Measurements from ENCODE around the gene S100A7.

Gene S100A7

DNA sequence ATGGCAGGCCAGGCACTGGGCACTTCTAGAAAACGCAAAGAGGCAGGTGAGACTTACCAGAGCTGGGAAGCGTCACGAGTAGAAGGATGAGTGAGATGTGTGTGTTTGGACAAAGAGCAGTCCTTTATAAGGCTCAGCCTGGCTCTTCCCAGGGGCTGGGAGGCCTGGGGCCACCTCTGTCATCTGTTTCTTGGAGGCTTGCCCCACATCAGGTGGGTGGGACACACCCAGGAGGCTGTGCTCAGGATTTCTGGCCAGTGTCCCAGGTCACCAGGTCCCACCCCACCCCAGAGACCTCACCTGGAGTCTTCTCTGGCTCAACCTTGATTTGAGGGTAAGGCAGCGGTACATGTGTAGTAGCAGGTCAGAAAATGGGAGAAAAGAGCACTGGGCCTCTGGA, at the start of gene S100A7:
Gene S100A7 (minus strand): TSS at position 101 of the 400 bp plus-strand sequence. CDS start 1,638 bp downstream, outside the sequence.
- no peak for DNase-seq (ENCODE audit: low spot score)
- peaks cover under 1% of the 10 kb centered on the region for H3K4me1 Mint-ChIP-seq (ENCODE audit: low read depth)
- H3K27ac Mint-ChIP-seq = no peak within 1 kb of the TSS
- H3K36me3 Mint-ChIP-seq (ENCODE audit: low read depth) = no peaks in the 10 kb centered on the region
- no peaks in the 10 kb centered on the region for H3K9me3 Mint-ChIP-seq
- peaks cover 5% of the 10 kb centered on the region for H3K27me3 Mint-ChIP-seq (ENCODE audit: low read depth)
- H3K4me3 Mint-ChIP-seq = no peak within 1 kb of the TSS

DNA sequence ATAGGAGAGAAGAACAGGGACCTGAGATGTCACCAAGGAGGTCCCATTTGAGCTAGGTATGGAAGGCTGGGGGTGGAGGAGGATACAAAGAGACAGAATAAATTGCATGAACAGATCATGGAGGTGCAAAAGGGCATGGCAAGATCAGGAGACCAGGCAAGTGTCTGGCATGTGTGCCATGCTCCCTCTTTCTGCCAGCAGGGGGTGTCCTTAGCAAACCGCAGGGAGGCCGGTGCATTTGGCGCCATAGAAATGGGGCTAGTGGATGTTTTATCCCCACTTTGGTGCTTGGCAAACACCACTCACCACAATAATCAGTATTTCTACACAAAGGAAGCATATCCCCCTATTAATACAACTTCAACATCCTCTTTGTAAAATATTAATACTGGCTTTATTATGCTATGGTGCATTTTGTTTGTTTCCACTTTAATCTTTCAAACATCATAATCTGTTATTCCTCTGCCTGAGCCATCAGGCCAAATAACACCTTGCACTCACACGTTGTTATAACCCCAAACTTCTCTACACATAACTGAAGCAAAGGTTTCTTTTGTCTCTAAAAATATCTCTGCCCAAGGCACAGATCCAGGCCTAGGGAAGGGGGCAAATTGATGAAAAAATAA, 49.4 kb upstream of the S100A7 start:
- H3K9me3 Mint-ChIP-seq = no peaks in the 10 kb centered on the region
- H3K36me3 Mint-ChIP-seq (ENCODE audit: low read depth) = no peaks in the 10 kb centered on the region
- H3K27me3 Mint-ChIP-seq (ENCODE audit: low read depth) = no peaks in the 10 kb centered on the region
- peak; percentile 51 for DNase-seq (ENCODE audit: low spot score)
- H3K27ac Mint-ChIP-seq = no peak overlapping the region
- no peak overlapping the region for H3K4me3 Mint-ChIP-seq
- peaks cover 11% of the 10 kb centered on the region for H3K4me1 Mint-ChIP-seq (ENCODE audit: low read depth)

GRCh38 chr1:153509036-153509435, 48.6 kb upstream of the S100A7 start:
- no peak for DNase-seq (ENCODE audit: low spot score)
- Mint-ChIP-seq H3K9me3 (no peaks in the 10 kb centered on the region), H3K4me3 (no peak overlapping the region), H3K4me1 (ENCODE audit: low read depth) (peaks cover 11% of the 10 kb centered on the region), H3K36me3 (ENCODE audit: low read depth) (no peaks in the 10 kb centered on the region), H3K27me3 (ENCODE audit: low read depth) (no peaks in the 10 kb centered on the region), H3K27ac (no peak overlapping the region)

DNA sequence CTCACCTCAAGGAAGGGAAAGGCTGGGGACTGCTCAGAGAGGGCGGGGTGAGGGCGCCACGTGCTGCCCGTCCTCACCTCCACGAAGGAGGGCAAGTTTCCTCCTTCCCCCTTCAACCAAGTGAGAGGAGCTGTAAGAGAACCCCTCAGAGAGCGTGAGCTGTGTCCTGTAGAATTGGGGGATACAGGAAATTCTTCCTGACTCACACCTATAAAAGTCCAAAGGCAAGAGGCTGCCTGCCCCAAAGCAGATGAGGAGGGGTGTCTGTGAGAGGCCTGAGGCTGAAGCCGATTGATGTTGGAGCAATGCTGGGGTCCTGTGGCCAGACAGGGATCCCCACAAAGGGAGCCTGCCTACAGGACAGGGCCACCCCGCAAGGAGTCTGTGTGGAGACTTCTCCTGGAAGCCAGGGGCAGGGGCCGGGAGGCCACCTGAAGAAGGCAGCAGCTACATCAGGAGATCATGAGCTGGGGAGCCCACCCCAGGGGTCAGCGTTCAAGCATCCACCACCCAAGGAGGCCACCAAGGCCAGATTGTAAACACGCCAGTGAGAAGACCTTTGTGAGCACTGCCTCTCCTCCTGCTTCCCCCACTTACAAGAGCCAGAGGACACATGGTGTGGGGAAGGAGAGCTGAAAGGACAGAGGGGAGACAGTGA, 47.6 kb upstream of the S100A7 start:
- H3K27me3 Mint-ChIP-seq (ENCODE audit: low read depth) = no peaks in the 10 kb centered on the region

DNA sequence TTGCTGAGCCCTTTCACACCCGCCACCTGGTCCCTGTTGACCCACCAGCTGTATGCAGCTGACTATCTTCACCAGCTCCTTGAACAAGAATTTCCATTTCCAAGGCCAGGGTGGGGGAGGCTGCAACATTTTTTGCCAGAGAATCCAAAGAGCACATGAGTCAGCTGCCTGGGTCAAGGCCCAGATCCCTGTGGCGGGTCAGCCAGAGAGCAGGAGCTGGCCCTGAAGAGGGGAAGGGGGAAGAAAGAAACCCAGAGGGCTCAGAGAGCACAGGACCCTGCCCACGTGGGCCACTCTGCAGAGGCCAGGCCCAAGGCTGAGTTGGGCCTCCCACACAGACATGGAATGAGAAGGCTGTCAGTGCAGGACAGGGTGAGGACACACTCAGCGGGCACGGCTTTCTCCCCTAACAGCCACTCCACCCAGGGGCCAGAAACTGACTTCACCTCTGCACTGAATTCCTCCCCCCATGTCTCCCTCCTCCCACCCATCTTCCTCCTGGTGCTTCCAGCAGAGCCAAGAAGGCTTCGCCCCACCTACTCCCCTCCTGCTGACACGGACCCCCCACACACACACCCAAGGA, 46.5 kb upstream of the S100A7 start:
- no peak overlapping the region for H3K27ac Mint-ChIP-seq
- no peak for DNase-seq (ENCODE audit: low spot score)
- H3K27me3 Mint-ChIP-seq (ENCODE audit: low read depth) = peaks cover 2% of the 10 kb centered on the region
- H3K4me1 Mint-ChIP-seq (ENCODE audit: low read depth) = peaks cover 7% of the 10 kb centered on the region
- H3K9me3 Mint-ChIP-seq = no peaks in the 10 kb centered on the region
- no peaks in the 10 kb centered on the region for H3K36me3 Mint-ChIP-seq (ENCODE audit: low read depth)
- H3K4me3 Mint-ChIP-seq = no peak overlapping the region

More for the DNA sequence above, 47.6 kb upstream of the S100A7 start:
- DNase-seq (ENCODE audit: low spot score) = no peak
- Mint-ChIP-seq H3K9me3 (no peaks in the 10 kb centered on the region), H3K27ac (no peak overlapping the region), H3K36me3 (ENCODE audit: low read depth) (no peaks in the 10 kb centered on the region), H3K4me1 (ENCODE audit: low read depth) (peaks cover 8% of the 10 kb centered on the region), H3K4me3 (no peak overlapping the region)

DNA sequence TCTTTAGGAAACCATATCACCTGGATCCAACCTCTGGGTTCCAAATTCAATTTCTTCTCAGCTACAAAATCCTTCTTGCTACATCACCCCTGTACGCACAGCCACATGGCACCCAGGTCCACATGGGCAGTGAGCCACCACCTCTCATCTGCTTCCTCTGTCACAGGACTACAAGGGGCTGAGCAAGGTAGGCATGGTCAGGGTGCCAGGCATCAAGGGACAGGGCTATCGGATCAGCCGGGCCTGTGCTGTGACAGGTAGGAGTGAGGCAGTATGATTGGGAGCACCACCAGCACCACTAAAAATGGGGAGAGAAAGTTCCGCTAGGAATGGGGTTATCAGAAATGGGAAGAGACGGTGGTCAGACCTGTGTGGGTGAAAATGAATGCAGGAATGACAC, 45.9 kb upstream of the S100A7 start:
- Mint-ChIP-seq H3K4me1 (ENCODE audit: low read depth) (peaks cover 6% of the 10 kb centered on the region), H3K36me3 (ENCODE audit: low read depth) (no peaks in the 10 kb centered on the region), H3K9me3 (no peaks in the 10 kb centered on the region), H3K27me3 (ENCODE audit: low read depth) (peaks cover 2% of the 10 kb centered on the region), H3K27ac (no peak overlapping the region), H3K4me3 (no peak overlapping the region)
- DNase-seq (ENCODE audit: low spot score) = no peak

- no peaks in the 10 kb centered on the region for H3K9me3 Mint-ChIP-seq
- no peak overlapping the region for H3K27ac Mint-ChIP-seq
- peaks cover 3% of the 10 kb centered on the region for H3K27me3 Mint-ChIP-seq (ENCODE audit: low read depth)
- no peaks in the 10 kb centered on the region for H3K4me1 Mint-ChIP-seq (ENCODE audit: low read depth)
- DNase-seq (ENCODE audit: low spot score) = no peak
- no peak overlapping the region for H3K4me3 Mint-ChIP-seq
- H3K36me3 Mint-ChIP-seq (ENCODE audit: low read depth) = no peaks in the 10 kb centered on the region
These were observed 45.1 kb upstream of the S100A7 start for GRCh38 chr1:153505576-153505975.

DNA sequence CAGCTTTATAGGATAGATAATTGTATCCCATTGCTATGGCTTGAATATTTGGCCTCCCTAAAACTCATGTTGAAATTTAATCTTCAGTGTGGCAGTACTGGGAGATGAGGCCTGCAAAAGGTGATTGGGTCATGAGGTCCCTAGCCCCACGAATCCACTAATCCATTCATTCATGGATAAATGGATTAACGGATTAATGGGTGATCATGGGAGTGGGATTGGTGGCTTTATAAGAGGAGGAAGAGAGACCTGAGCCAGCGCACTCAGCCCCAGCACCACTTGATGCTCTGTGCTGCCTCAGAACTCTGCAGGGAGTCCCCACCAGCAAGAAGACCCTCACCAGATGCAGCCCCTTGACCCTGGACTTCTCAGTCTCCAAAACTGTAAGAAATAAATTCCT, 43.3 kb upstream of the S100A7 start:
- no peak for DNase-seq (ENCODE audit: low spot score)
- Mint-ChIP-seq H3K27me3 (ENCODE audit: low read depth) (peaks cover 17% of the 10 kb centered on the region), H3K4me3 (no peak overlapping the region), H3K36me3 (ENCODE audit: low read depth) (no peaks in the 10 kb centered on the region), H3K9me3 (no peaks in the 10 kb centered on the region), H3K4me1 (ENCODE audit: low read depth) (no peaks in the 10 kb centered on the region), H3K27ac (no peak overlapping the region)

GRCh38 chr1:153498746-153499145, 38.3 kb upstream of the S100A7 start:
- Mint-ChIP-seq H3K27me3 (ENCODE audit: low read depth) (peaks cover 29% of the 10 kb centered on the region), H3K36me3 (ENCODE audit: low read depth) (no peaks in the 10 kb centered on the region), H3K4me3 (no peak overlapping the region), H3K4me1 (ENCODE audit: low read depth) (no peaks in the 10 kb centered on the region), H3K27ac (no peak overlapping the region), H3K9me3 (no peaks in the 10 kb centered on the region)
- no peak for DNase-seq (ENCODE audit: low spot score)

DNA sequence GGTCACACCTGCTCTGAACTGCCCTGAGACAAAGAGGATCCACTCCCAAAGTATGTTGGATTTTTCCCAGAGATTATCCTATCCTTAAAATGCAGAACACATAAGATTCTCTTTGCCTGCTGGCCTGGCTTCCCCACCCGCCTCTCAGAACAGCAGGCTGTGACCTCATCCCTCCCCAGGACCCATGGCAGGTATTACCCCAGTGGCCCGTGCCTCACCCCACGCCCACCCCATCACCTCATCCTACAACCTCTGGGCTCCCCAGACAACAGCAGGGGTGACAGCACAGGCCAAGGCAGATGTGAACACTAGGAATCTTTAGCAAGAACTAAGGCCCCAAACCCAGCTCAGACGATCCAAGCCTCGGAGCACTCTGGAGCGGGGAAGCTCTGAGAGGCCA, 35.1 kb upstream of the S100A7 start:
- Mint-ChIP-seq H3K27ac (no peak overlapping the region), H3K4me3 (no peak overlapping the region), H3K9me3 (no peaks in the 10 kb centered on the region), H3K4me1 (ENCODE audit: low read depth) (no peaks in the 10 kb centered on the region), H3K27me3 (ENCODE audit: low read depth) (peaks cover 31% of the 10 kb centered on the region), H3K36me3 (ENCODE audit: low read depth) (no peaks in the 10 kb centered on the region)
- DNase-seq (ENCODE audit: low spot score) = no peak

DNA sequence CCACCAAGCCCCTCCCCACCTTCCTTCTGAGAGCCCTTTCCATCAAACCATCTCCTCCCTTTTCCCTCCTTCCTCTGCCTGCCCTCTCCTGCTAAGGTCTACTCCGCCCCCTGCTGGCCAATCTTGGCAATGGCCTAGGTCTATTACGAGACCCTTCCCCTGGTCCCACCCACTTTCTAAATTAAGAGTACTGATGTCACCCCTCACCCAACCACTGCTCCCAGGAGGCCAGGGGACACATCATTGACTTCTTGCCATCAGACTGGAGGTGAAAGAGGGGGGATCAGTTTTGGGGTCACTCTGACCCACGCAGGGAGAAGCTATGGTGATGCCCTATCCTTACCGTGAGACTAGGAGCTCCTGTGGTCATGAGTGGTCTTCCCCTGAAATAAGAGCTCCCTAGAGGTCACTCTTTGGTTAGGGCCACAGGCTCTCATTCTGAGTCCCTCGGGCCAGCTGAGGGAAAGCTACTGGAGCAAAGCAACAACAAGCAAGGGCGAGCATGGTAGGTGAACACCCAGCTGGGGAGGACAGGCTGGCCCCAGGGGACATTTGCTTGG, 34.6 kb upstream of the S100A7 start:
- Mint-ChIP-seq H3K9me3 (no peaks in the 10 kb centered on the region), H3K4me3 (no peak overlapping the region), H3K27me3 (ENCODE audit: low read depth) (peaks cover 29% of the 10 kb centered on the region), H3K27ac (no peak overlapping the region), H3K4me1 (ENCODE audit: low read depth) (no peaks in the 10 kb centered on the region), H3K36me3 (ENCODE audit: low read depth) (no peaks in the 10 kb centered on the region)
- peak; percentile 47 for DNase-seq (ENCODE audit: low spot score)

DNA sequence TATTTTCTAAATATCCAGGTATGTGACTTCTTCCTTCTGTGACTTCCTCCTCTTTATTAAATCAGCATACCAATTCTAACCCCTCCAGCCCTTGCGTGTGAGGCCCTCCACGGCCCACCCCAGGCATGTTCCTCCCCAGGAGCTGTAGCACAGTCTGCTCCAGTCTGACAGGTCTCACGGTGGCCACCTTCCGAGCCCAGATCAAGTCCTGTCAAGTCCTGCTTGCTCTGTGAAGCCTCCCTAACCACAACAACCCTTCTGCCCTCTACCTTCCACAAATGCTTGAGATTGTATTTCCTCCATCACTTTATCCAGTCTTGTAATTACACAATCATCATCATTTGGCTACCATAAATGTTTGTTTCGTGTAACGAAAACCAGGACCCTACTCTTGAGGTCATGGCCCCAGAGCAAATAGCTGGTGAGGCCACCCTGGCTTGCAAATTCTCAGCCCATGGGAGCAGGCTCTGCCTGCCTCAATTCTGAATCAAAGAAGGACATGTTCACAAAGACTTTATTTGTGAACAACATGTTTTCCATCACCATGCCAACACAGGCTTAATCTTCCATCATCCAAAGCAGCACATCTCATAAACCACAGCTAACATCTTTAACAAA, 33.0 kb upstream of the S100A7 start:
- no peaks in the 10 kb centered on the region for H3K36me3 Mint-ChIP-seq (ENCODE audit: low read depth)
- H3K4me3 Mint-ChIP-seq = no peak overlapping the region
- no peaks in the 10 kb centered on the region for H3K4me1 Mint-ChIP-seq (ENCODE audit: low read depth)
- peaks cover 16% of the 10 kb centered on the region for H3K27me3 Mint-ChIP-seq (ENCODE audit: low read depth)
- no peak overlapping the region for H3K27ac Mint-ChIP-seq
- no peak for DNase-seq (ENCODE audit: low spot score)
- no peaks in the 10 kb centered on the region for H3K9me3 Mint-ChIP-seq

GRCh38 chr1:153490272-153491051, 30.0 kb upstream of the S100A7 start:
- Mint-ChIP-seq H3K9me3 (no peaks in the 10 kb centered on the region), H3K4me3 (no peak overlapping the region), H3K36me3 (ENCODE audit: low read depth) (no peaks in the 10 kb centered on the region), H3K27ac (no peak overlapping the region), H3K4me1 (ENCODE audit: low read depth) (no peaks in the 10 kb centered on the region), H3K27me3 (ENCODE audit: low read depth) (peaks cover 20% of the 10 kb centered on the region)
- DNase-seq (ENCODE audit: low spot score) = no peak

Measured in T-helper 2 cell treated with Interferon-gamma antibody and Interleukin-4, amounts not matched to agents 5 μg/mL and 100 μg/mL, for 36 hours (primary cell).